ENCODE results near the gene CCSER1.

DNA sequence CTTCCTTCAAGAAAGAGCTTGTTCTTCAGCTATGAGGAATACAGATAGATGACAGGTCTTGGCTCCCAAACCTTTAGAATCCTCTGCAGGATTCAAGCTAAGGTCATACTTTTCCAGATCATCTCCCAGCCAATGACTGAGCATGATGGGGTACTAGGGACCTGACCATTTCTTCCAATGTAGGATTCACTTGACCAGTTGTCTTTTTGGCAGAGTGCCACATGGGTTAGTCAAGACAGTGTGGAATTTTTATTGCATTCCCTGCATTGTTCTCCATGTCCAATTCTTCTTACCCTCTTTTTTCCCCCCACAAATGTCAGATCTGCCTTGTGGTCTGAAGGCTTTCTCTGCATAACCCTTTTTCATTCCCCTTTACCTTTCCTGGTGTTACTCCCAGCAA is 99.5 kb downstream of the CCSER1 start:
- TF ChIP-seq, protein P1, sequence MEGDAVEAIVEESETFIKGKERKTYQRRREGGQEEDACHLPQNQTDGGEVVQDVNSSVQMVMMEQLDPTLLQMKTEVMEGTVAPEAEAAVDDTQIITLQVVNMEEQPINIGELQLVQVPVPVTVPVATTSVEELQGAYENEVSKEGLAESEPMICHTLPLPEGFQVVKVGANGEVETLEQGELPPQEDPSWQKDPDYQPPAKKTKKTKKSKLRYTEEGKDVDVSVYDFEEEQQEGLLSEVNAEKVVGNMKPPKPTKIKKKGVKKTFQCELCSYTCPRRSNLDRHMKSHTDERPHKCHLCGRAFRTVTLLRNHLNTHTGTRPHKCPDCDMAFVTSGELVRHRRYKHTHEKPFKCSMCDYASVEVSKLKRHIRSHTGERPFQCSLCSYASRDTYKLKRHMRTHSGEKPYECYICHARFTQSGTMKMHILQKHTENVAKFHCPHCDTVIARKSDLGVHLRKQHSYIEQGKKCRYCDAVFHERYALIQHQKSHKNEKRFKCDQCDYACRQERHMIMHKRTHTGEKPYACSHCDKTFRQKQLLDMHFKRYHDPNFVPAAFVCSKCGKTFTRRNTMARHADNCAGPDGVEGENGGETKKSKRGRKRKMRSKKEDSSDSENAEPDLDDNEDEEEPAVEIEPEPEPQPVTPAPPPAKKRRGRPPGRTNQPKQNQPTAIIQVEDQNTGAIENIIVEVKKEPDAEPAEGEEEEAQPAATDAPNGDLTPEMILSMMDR (IDR thresholded peaks at IDR 0.05) = no peak
- no peak for TF ChIP-seq EZH2 (IDR thresholded peaks at IDR 0.05; ENCODE audit: borderline replicate concordance, insufficient read depth, low read depth, low read length, poor library complexity, severe bottlenecking)

Measured in B cell (primary cell).